GM12878 (cell line): Measurements from ENCODE around the gene CDC42BPB. TPM values are rescaled to one million over a fixed set of nuclear protein-coding genes. Genes with fewer than 3 reads are reported as not detected.

ENCODE experiments used
- ATAC-seq: fragments of 200-7000 bp; cut with Tn5 transposase; 3 replicates; pipeline ENCODE4 v1.9.1; 2020; ENCODE audit warnings: mild to moderate bottlenecking, moderate library complexity
- BruUV-seq: library from RNA; stranded (reverse); fragments of 400-500 nt; replicated peaks from 2 replicates; lab custom pipeline; 2021; lab: Mats Ljungman, UMichigan
- CTCF ChIA-PET: fragments of 300-600 bp; sonication (Branson Sonifier 250); formaldehyde crosslinking; extraction: SDS; loops from one replicate; lab custom pipeline; 2021; ENCODE audit warnings: inconsistent platforms; lab: Yijun Ruan, JAX
- POLR2A ChIA-PET: fragments of 350-600 bp; formaldehyde crosslinking; extraction: SDS; loops from one replicate; lab custom pipeline; 2021; ENCODE audit warnings: inconsistent platforms; lab: Charles Lee
- RAD21 ChIA-PET: fragments of 300-600 bp; sonication (Branson Sonifier 250); formaldehyde crosslinking; loops from one replicate; lab custom pipeline; 2023; ENCODE audit warnings: antibody characterized with exemption; ENCODE audit not compliant: unreplicated experiment; lab: Charles Lee
- SMC1A ChIA-PET: fragments of 300-600 bp; sonication (Branson Sonifier 250); formaldehyde crosslinking; loops from one replicate; lab custom pipeline; 2023; ENCODE audit not compliant: unreplicated experiment, uncharacterized antibody; lab: Charles Lee
- DNase-seq: peaks from one replicate; pipeline ENCODE4 v3.0.0-alpha.2; 2011; ENCODE audit warnings: low read depth, low spot score
- FAIRE-seq: peaks from 3 replicates; lab custom pipeline; 2011; peaks lifted over from hg19 to GRCh38; lab: Jason Lieb, UNC
- H2AFZ ChIP-seq: 2 replicates; pipeline ENCODE4 v1.6.0; 2011; ENCODE audit warnings: low read depth, low read length, control low read depth; ENCODE audit not compliant: control insufficient read depth
- H3K27ac ChIP-seq: 2 replicates; pipeline ENCODE4 v1.5.1; 2011; ENCODE audit warnings: control low read depth; ENCODE audit not compliant: control insufficient read depth, insufficient read depth
- H3K27me3 ChIP-seq, 2 experiments: replicated peaks in 1 of 2; 2 replicates each; pipeline versions ENCODE4 v1.6.0 to v1.6.1; 2011; ENCODE audit warnings: low read length in 1 of 2; ENCODE audit not compliant: control insufficient read depth in 2 of 2, insufficient read depth in 2 of 2
- H3K36me3 ChIP-seq, 2 experiments: 2 replicates each; pipeline ENCODE4 v1.5.1; 2011; ENCODE audit warnings: low read length in 1 of 2; ENCODE audit not compliant: control insufficient read depth in 2 of 2, insufficient read depth in 2 of 2
- H3K4me1 ChIP-seq: 2 replicates; pipeline ENCODE4 v1.6.1; 2011; ENCODE audit warnings: mild to moderate bottlenecking, low read length, moderate library complexity, mixed read lengths; ENCODE audit not compliant: control insufficient read depth, insufficient read depth
- H3K4me2 ChIP-seq: 2 replicates; pipeline ENCODE4 v1.6.0; 2011; ENCODE audit warnings: control low read depth; ENCODE audit not compliant: control insufficient read depth, insufficient read depth
- H3K4me3 ChIP-seq: fragments of 200-600 bp; sonication (generic); 2 replicates; pipeline ENCODE4 v1.5.1; 2016
- H3K79me2 ChIP-seq: 2 replicates; pipeline ENCODE4 v1.6.0; 2011; ENCODE audit warnings: low read length; ENCODE audit not compliant: control insufficient read depth, insufficient read depth
- H3K9ac ChIP-seq: 2 replicates; pipeline ENCODE4 v1.8.0; 2011; ENCODE audit warnings: low read length, control low read depth, mixed read lengths; ENCODE audit not compliant: control insufficient read depth, insufficient read depth
- H3K9me3 ChIP-seq: replicated peaks from 3 replicates; pipeline ENCODE4 v1.5.1; 2011; ENCODE audit warnings: mild to moderate bottlenecking, low read length; ENCODE audit not compliant: control insufficient read depth, insufficient read depth
- H4K20me1 ChIP-seq: 2 replicates; pipeline ENCODE4 v1.6.0; 2011; ENCODE audit not compliant: control insufficient read depth, insufficient read depth
- BCL11A ChIP-seq: IDR thresholded peaks from 2 replicates; pipeline ENCODE4 v1.6.1; 2011; ENCODE audit warnings: low read depth, low read length
- BHLHE40 ChIP-seq, 2 experiments: fragments of 450-650 bp in 1 of 2; IDR thresholded peaks; 2 replicates each; pipeline ENCODE4 v1.6.1; 2011 to 2017; ENCODE audit warnings: low read depth in 2 of 2, borderline replicate concordance in 1 of 2, improper control_type of control experiment in 1 of 2, low read length in 1 of 2, mild to moderate bottlenecking in 1 of 2
- FOXK2 ChIP-seq: fragments of 450-650 bp; IDR thresholded peaks from 2 replicates; pipeline ENCODE4 v1.6.1; 2017; ENCODE audit warnings: mild to moderate bottlenecking, moderate library complexity
- HDAC2 ChIP-seq: fragments of 200-600 bp; sonication (generic); IDR thresholded peaks from 2 replicates; pipeline ENCODE4 v1.6.1; 2017
- POU2F2 ChIP-seq: IDR thresholded peaks from 3 replicates; pipeline ENCODE4 v1.6.1; 2011; ENCODE audit warnings: low read depth, mild to moderate bottlenecking, low read length, borderline replicate concordance
- RAD21 ChIP-seq: IDR thresholded peaks from 2 replicates; pipeline ENCODE4 v1.6.1; 2011; ENCODE audit warnings: mild to moderate bottlenecking, low read depth, low read length, moderate library complexity; ENCODE audit not compliant: insufficient read depth
- RELA ChIP-seq: fragments of 450-650 bp; IDR thresholded peaks from 2 replicates; pipeline ENCODE4 v1.8.0; 2014; ENCODE audit warnings: borderline replicate concordance; ENCODE audit not compliant: partially characterized antibody
- STAT3 ChIP-seq: IDR thresholded peaks from 2 replicates; pipeline ENCODE4 v1.6.1; 2011; ENCODE audit warnings: low read depth, low read length, improper control_type of control experiment
- ZBED1 ChIP-seq: IDR thresholded peaks from 2 replicates; pipeline ENCODE4 v1.6.1; 2016; ENCODE audit warnings: borderline replicate concordance
- WGBS: methylation state at CpG from one replicate; pipeline ENCODE4 v1.1.6; 2016; ENCODE audit warnings: low lambda C conversion rate; ENCODE audit not compliant: insufficient replicate concordance, insufficient coverage; ENCODE audit errors: missing lambda C conversion rate; 5-methylcytosine and 5-hydroxymethylcytosine counted together
- in situ Hi-C: fragments of 300-500 bp; cut with MboI; formaldehyde crosslinking; loops from 9 replicates; pipeline ENCODE4 v1.14.3; 2018; ENCODE audit warnings: mixed read lengths
- intact Hi-C: fragments of 100-400 bp; cut with micrococcal nuclease; formaldehyde crosslinking; loops from one replicate; pipeline ENCODE4 v1.14.2; 2022; ENCODE audit not compliant: unreplicated experiment
- polyA plus RNA-seq, 11 experiments: library from polyadenylated mRNA; depleted of rRNA in 4 of 11; unstranded in 6 of 11; stranded (reverse) in 5 of 11; fragments of >200 nt; fragmentation: Nextera tagmentation in 4 of 11; fragmentation: Illumina TruSeq in 1 of 11; extraction: Ambion mirVana in 4 of 11; extraction: Trizol in 1 of 11; gene quantifications; 1 replicate in 1 of 11; 2 replicates in 10 of 11; pipeline versions ENCODE4 v1.2.1 to v1.2.3, GENCODE V29; 2011 to 2016; ENCODE audit warnings: inconsistent platforms in 2 of 11, missing spikeins in 2 of 11, low read depth in 1 of 11
- total RNA-seq, 4 experiments: library from RNA; depleted of rRNA in 3 of 4; stranded (reverse); fragments of >200 nt in 3 of 4; fragmentation: Illumina TruSeq in 1 of 4; extraction: Trizol in 1 of 4; gene quantifications; 2 replicates each; pipeline versions ENCODE4 v1.2.1 to v1.2.3, GENCODE V29; 2013 to 2021
- TF ChIP-seq, protein P1 (sequence below): fragments of 450-650 bp; formaldehyde crosslinking; IDR thresholded peaks from 2 replicates; pipeline ENCODE4 v1.4.0; 2020; ENCODE audit warnings: mild to moderate bottlenecking, moderate library complexity
- TF ChIP-seq, protein P2 (sequence below), 3 experiments: IDR thresholded peaks in 2 of 3; conservative IDR thresholded peaks in 1 of 3; 2 replicates each; pipeline ENCODE4 v1.5.1; 2011; ENCODE audit warnings: low read depth in 3 of 3, low read length in 3 of 3, mild to moderate bottlenecking in 3 of 3, control low read depth in 2 of 3, moderate library complexity in 2 of 3, inconsistent platforms in 1 of 3, mixed read lengths in 1 of 3; ENCODE audit not compliant: control insufficient read depth in 2 of 3, insufficient read depth in 1 of 3; ENCODE audit errors: extremely low read depth in 1 of 3
- TF ChIP-seq, protein P3 (sequence below): fragments of 450-650 bp; IDR thresholded peaks from 2 replicates; pipeline ENCODE4 v1.6.1; 2017; ENCODE audit warnings: mild to moderate bottlenecking, low read depth, inconsistent platforms; ENCODE audit not compliant: poor library complexity, severe bottlenecking
- TF ChIP-seq, protein P4 (sequence below): IDR thresholded peaks from 2 replicates; pipeline ENCODE4 v1.6.1; 2011; ENCODE audit warnings: borderline replicate concordance, low read depth, mild to moderate bottlenecking, moderate library complexity, mixed read lengths, low read length; ENCODE audit not compliant: insufficient read depth; ENCODE audit errors: extremely low read length

Gene CDC42BPB
- total and polyA plus RNA-seq, 10 of the 15 experiments (the other 5 are each of a cell fraction or from before 2014, with no cell fraction given) = 0.42 to 22.1 (median 13.3) TPM

DNA sequence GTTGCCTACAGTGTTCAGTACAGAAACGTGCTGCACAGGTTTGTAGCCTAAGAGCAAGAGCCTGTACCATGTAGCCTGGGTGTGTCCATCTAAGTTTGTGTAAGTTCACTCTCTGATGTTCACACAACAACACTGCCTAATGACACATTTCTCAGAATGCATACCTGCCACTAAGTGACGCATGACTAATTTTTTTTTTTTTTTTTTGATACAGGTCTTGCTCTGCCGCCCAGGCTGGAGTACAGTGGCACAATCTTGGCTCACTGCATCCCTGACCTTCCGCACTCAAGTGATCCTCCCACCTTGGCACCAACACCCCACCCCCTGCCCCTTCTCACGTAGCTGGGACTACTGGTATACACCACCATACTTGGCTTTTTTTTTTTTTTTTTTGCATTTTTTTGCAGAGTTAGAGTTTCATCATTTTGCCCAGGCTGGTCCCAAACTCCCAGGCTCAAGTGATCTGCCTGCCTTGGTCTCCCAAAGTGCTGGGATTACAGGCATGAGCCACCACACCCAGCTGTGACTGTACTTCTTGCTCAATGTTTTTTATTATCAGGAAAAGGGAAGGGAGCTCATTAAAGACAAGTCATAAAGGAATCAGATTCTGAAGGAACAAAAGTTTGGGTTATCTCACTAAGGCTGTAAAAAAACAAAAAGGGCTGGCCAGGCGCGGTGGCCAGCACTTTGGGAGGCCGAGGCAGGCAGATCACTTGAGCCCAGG lies 10.0 kb upstream of the CDC42BPB start (continued):
- TF ChIP-seq, protein P1, sequence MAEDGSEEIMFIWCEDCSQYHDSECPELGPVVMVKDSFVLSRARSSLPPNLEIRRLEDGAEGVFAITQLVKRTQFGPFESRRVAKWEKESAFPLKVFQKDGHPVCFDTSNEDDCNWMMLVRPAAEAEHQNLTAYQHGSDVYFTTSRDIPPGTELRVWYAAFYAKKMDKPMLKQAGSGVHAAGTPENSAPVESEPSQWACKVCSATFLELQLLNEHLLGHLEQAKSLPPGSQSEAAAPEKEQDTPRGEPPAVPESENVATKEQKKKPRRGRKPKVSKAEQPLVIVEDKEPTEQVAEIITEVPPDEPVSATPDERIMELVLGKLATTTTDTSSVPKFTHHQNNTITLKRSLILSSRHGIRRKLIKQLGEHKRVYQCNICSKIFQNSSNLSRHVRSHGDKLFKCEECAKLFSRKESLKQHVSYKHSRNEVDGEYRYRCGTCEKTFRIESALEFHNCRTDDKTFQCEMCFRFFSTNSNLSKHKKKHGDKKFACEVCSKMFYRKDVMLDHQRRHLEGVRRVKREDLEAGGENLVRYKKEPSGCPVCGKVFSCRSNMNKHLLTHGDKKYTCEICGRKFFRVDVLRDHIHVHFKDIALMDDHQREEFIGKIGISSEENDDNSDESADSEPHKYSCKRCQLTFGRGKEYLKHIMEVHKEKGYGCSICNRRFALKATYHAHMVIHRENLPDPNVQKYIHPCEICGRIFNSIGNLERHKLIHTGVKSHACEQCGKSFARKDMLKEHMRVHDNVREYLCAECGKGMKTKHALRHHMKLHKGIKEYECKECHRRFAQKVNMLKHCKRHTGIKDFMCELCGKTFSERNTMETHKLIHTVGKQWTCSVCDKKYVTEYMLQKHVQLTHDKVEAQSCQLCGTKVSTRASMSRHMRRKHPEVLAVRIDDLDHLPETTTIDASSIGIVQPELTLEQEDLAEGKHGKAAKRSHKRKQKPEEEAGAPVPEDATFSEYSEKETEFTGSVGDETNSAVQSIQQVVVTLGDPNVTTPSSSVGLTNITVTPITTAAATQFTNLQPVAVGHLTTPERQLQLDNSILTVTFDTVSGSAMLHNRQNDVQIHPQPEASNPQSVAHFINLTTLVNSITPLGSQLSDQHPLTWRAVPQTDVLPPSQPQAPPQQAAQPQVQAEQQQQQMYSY (CRISPR knock-in tag) = no peak
- TF ChIP-seq, protein P2, sequence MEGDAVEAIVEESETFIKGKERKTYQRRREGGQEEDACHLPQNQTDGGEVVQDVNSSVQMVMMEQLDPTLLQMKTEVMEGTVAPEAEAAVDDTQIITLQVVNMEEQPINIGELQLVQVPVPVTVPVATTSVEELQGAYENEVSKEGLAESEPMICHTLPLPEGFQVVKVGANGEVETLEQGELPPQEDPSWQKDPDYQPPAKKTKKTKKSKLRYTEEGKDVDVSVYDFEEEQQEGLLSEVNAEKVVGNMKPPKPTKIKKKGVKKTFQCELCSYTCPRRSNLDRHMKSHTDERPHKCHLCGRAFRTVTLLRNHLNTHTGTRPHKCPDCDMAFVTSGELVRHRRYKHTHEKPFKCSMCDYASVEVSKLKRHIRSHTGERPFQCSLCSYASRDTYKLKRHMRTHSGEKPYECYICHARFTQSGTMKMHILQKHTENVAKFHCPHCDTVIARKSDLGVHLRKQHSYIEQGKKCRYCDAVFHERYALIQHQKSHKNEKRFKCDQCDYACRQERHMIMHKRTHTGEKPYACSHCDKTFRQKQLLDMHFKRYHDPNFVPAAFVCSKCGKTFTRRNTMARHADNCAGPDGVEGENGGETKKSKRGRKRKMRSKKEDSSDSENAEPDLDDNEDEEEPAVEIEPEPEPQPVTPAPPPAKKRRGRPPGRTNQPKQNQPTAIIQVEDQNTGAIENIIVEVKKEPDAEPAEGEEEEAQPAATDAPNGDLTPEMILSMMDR (IDR thresholded peaks at IDR 0.05 in 2 of 3, conservative IDR thresholded peaks at IDR 0.05 in 1 of 3; ENCODE audit: control insufficient read depth in 2 of 3, extremely low read depth in 1 of 3, insufficient read depth in 1 of 3, low read depth in 3 of 3, low read length in 3 of 3) = no peak
- TF ChIP-seq, all 136 proteins: peak for 0

DNA sequence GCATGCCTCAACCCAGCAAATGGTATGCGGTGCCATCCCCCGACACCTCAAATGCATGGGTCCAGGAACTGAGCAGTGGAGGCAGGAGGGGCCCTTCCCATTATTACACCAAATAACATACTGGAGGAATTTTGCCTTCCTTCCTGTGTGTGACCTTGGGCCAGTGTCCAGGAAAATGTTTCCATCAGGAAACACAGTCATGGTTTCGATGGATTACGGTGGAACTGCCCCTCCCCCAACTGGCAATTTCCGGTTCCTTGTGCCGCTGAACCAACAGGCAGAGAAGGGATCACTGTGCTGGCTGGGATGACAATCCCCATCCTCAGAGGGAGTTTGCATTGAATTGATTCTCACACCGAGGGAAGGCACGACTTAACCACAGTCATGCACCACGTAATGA lies 9.1 kb upstream of the CDC42BPB start:
- BruUV-seq = no TSS peak
- in situ Hi-C loops (no loop called here), intact Hi-C loops (no loop called here)
- ChIA-PET SMC1A (no interaction called here), CTCF (no interaction called here), POLR2A (interaction anchor here (0.5 kb wide), 1 partner anchor 206 kb away, joined by 4 read pairs; no protein-coding TSS in a partner anchor), RAD21 (no interaction called here)
- no peaks in the 10 kb centered on the region for H3K9me3 ChIP-seq
- 64% methylated on average over 9 of the region's 9 CpGs for WGBS
- H4K20me1 ChIP-seq = no peaks in the 10 kb centered on the region
- H3K36me3 ChIP-seq = no peaks in the 10 kb centered on the region
- no peaks in the 10 kb centered on the region for H3K4me1 ChIP-seq
- no peak overlapping the region for H2AFZ ChIP-seq
- ATAC-seq = no peak
- no peak overlapping the region for H3K4me2 ChIP-seq
- H3K79me2 ChIP-seq = no peaks in the 10 kb centered on the region
- no peak for DNase-seq
- no peak for FAIRE-seq
- no peak overlapping the region for H3K4me3 ChIP-seq
- H3K9ac ChIP-seq = no peak overlapping the region
- no peak overlapping the region for H3K27ac ChIP-seq
- H3K27me3 ChIP-seq = no peaks in the 10 kb centered on the region; a peak in 1 of 4 replicates
- no peak for TF ChIP-seq FOXK2
- TF ChIP-seq BCL11A = no peak
- no peak for TF ChIP-seq HDAC2
- no peak for TF ChIP-seq POU2F2
- TF ChIP-seq STAT3 = no peak
- TF ChIP-seq, protein P3, sequence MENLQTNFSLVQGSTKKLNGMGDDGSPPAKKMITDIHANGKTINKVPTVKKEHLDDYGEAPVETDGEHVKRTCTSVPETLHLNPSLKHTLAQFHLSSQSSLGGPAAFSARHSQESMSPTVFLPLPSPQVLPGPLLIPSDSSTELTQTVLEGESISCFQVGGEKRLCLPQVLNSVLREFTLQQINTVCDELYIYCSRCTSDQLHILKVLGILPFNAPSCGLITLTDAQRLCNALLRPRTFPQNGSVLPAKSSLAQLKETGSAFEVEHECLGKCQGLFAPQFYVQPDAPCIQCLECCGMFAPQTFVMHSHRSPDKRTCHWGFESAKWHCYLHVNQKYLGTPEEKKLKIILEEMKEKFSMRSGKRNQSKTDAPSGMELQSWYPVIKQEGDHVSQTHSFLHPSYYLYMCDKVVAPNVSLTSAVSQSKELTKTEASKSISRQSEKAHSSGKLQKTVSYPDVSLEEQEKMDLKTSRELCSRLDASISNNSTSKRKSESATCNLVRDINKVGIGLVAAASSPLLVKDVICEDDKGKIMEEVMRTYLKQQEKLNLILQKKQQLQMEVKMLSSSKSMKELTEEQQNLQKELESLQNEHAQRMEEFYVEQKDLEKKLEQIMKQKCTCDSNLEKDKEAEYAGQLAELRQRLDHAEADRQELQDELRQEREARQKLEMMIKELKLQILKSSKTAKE = no peak
- no peak for TF ChIP-seq ZBED1
- TF ChIP-seq BHLHE40 (IDR thresholded peaks at IDR 0.05; ENCODE audit: borderline replicate concordance in 1 of 2, low read depth in 2 of 2, low read length in 1 of 2) = no peak
- TF ChIP-seq, protein P4, sequence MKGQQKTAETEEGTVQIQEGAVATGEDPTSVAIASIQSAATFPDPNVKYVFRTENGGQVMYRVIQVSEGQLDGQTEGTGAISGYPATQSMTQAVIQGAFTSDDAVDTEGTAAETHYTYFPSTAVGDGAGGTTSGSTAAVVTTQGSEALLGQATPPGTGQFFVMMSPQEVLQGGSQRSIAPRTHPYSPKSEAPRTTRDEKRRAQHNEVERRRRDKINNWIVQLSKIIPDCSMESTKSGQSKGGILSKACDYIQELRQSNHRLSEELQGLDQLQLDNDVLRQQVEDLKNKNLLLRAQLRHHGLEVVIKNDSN = no peak
- TF ChIP-seq RELA = no peak
- TF ChIP-seq RAD21 = no peak
